Large intestine (tissue), 3 donors: ENCODE measurements around the gene LSM11. TPM values are rescaled to one million over a fixed set of nuclear protein-coding genes. Genes with fewer than 3 reads are reported as not detected.

Experiments used
- DNase-seq, 2 donors: peaks; one replicate each; pipeline versions ENCODE4 v3.0.0 to v3.0.0-alpha.2; 2013
- H3K27ac ChIP-seq: one replicate; pipeline ENCODE4 v1.5.1; 2013; ENCODE audit warnings: low read length
- H3K27me3 ChIP-seq: 2 replicates; pipeline ENCODE4 v1.6.1; 2013; ENCODE audit warnings: low read length; ENCODE audit not compliant: control insufficient read depth, insufficient read depth
- H3K36me3 ChIP-seq: 2 replicates; pipeline ENCODE4 v1.6.1; 2013; ENCODE audit warnings: low read length; ENCODE audit not compliant: control insufficient read depth, insufficient read depth
- H3K4me1 ChIP-seq: one replicate; pipeline ENCODE4 v1.6.1; 2013; ENCODE audit warnings: low read length; ENCODE audit not compliant: control insufficient read depth, insufficient read depth
- H3K4me3 ChIP-seq: one replicate; pipeline ENCODE4 v1.5.1; 2013; ENCODE audit warnings: low read length
- H3K9me3 ChIP-seq: one replicate; pipeline ENCODE4 v1.6.1; 2013; ENCODE audit warnings: mild to moderate bottlenecking, low read depth, low read length, moderate library complexity; ENCODE audit not compliant: control insufficient read depth
- WGBS: methylation state at CpG from one replicate; pipeline ENCODE4 v1.1.5; 2013; ENCODE audit warnings: low lambda C conversion rate; ENCODE audit not compliant: insufficient coverage; 5-methylcytosine and 5-hydroxymethylcytosine counted together
- polyA plus RNA-seq: library from polyadenylated mRNA; unstranded; fragments of 120-200 nt; gene quantifications from one replicate; pipeline ENCODE4 v1.2.1, GENCODE V29; 2013

Gene LSM11
- polyA plus RNA-seq, 1 donor, result 8.6 TPM

DNA sequence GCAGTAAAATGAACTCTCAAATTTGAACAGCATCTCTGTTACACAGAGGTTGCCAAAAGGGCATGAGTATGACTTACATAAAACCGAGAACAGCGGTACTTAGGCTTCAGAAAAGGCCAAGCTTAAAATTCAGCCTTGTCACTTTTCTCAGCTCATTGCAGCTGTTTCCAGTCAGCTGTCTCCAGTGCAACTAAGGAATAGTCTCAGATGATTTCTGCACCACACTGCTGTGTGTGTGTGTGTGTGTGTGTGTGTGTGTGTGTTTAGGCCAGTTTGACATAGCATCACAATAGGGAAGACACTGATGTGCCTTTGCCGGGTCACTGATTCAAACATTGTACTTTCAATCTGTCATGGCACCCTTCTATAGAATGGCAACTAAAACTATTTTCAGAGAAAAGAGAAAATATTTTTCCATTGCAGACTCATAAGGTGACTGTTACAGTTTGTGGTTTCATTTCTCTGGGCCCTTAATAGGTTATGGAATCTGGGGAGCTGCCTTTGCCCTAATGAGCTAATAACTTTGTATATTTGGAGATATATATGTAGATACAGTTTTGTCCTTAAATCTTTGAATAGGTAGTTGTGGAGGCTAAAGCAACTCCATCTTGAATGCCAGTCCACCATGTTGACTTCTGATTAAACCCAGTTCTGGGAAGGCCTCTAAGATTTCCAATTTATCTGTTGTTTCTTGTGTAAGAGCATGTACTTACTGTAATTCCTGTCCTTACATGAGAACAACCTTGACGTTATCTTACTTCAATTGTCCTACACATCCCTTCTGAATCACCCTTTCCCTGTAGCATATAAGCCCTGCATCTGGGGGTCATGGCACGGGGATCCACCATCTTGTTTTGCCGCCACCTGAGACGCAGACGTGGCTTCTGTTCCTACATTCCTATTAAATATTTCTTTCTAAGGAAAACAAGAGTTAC lies 4.5 kb downstream of the LSM11 start:
- Histone ChIP-seq H3K27ac (no peak overlapping the region), H3K27me3 (no peaks in the 10 kb centered on the region), H3K4me1 (peaks cover 2% of the 10 kb centered on the region), H3K36me3 (peaks cover 7% of the 10 kb centered on the region), H3K4me3 (no peak overlapping the region), H3K9me3 (no peaks in the 10 kb centered on the region)
- no peak for DNase-seq
- WGBS, result no CpG with 5 or more reads among the region's 8 CpGs

DNA sequence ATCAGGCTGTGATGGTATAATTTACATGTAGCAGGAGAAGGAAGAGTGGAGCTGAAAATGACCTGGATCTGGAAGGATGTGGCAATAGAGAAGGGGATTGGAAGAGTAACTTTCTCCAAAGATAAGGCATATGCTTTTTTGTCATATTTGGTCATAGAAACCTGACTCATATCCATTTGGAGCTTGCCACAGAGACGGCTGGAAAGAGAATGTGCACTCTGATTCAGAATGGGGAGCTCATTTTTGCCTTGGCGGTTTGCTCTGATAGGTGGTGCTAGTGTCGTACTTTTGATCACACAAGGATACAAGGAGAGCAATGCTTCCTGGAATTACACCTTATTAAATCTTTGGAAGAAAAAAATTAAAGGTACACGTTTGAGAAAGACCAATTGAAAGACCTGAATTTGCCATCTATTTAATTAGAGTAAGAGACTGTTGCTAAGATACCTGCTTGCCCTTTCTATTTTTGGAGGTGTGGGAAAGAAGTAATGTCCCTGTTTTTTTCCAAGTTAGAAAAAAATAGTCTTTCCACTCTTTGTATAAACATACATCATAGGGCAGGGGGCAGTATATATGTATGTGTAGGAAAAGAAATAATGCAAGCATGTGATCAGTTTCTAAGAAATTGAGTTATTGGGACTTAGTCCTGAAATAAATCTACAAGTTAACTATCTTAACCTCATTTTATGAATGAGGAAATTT lies 5.4 kb downstream of the LSM11 start:
- H3K27ac ChIP-seq, result no peak overlapping the region
- H3K9me3 ChIP-seq, result no peaks in the 10 kb centered on the region
- no CpG with 5 or more reads among the region's 4 CpGs for WGBS
- H3K36me3 ChIP-seq, result peaks cover 13% of the 10 kb centered on the region
- H3K4me1 ChIP-seq, result no peaks in the 10 kb centered on the region
- no peak for DNase-seq
- no peak overlapping the region for H3K4me3 ChIP-seq
- no peaks in the 10 kb centered on the region for H3K27me3 ChIP-seq

DNA sequence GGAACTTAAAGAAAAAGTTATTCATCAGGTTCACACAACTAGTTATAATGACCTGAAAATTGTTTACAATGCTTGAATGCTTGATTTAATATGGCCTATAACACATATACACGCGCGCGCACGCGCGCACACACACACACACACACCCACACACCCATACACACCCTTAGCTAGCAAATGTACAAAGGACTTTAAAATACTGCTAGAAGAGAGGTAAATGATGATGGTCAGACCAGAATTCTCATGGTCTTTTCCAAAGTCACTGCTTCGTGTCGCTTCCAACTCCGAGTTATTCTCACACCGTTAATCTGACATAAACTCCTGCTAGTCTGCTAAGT lies 5.9 kb downstream of the LSM11 start:
- DNase-seq, result no peak
- no peaks in the 10 kb centered on the region for H3K9me3 ChIP-seq
- no peak overlapping the region for H3K4me3 ChIP-seq
- H3K4me1 ChIP-seq, result no peaks in the 10 kb centered on the region
- no peaks in the 10 kb centered on the region for H3K27me3 ChIP-seq
- H3K36me3 ChIP-seq, result peaks cover 15% of the 10 kb centered on the region
- H3K27ac ChIP-seq, result no peak overlapping the region
- WGBS, result 100% methylated on average over 2 of the region's 11 CpGs

DNA sequence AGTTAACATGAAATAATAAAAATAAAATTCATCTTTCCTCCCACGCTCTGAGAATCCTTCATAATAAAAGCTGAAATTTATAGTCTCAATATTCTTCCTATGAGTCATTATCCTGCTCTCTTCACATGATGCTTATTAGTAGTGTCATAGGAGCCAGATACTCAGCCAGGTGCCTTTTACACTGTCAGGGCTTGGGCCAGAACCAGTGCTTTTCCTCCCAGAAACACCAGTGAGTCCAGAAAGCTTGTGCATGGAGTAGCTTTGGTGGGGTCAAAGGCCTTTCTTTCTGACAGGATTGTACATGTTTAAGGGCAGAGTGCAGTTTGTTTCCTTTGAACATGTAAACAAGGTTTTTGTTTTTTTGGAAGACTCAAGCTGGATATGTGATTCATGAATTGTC lies 6.8 kb downstream of the LSM11 start:
- WGBS, result 83% methylated on average over 1 of the region's 1 CpG
- H3K4me3 ChIP-seq, result no peak overlapping the region
- H3K9me3 ChIP-seq, result no peaks in the 10 kb centered on the region
- no peak overlapping the region for H3K27ac ChIP-seq
- no peaks in the 10 kb centered on the region for H3K27me3 ChIP-seq
- no peaks in the 10 kb centered on the region for H3K4me1 ChIP-seq
- no peak for DNase-seq
- peaks cover 23% of the 10 kb centered on the region for H3K36me3 ChIP-seq

DNA sequence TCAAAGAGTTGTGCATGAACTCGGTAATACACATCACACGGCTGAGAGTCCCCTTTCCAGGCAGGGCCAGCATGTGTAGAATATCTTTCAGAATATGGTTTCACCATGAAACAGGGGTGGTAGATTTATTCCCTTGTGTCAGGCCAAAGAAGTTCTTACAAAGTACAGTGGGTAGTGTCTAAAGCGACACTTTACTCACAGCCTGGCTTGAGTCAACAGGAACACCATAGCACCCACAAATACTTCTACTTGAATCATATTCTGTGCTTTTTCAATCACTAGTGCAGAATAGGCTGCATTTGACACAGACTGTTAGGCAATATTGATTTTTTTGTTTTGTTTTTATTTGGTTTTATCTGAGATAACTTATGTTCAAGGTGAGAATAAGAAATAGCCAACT lies 12.6 kb downstream of the LSM11 start:
- Histone ChIP-seq H3K36me3 (peaks cover 34% of the 10 kb centered on the region), H3K4me1 (no peaks in the 10 kb centered on the region), H3K27ac (no peak overlapping the region), H3K9me3 (no peaks in the 10 kb centered on the region), H3K4me3 (no peak overlapping the region), H3K27me3 (no peaks in the 10 kb centered on the region)
- DNase-seq, result no peak
- WGBS, result no CpG with 5 or more reads among the region's 3 CpGs

DNA sequence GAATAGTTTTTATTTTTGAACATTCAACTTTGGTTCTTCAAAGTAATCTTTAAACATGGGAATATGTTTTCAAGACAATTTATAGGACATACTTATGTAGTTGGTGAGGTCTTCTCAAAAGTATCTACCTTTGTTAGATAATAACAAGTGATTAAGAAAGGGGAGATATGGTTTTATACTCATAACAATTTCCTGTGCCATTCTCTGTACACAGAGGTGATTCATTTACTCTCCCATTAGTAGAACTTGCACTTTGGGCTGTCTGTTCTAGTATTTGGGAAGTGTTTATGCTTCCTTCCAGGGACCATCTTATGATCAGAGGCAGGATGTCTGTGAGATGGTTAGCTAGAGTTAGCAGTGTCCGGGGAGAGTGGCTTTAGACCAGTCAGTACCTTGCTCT lies 15.2 kb downstream of the LSM11 start:
- Histone ChIP-seq H3K36me3 (peaks cover 23% of the 10 kb centered on the region), H3K27me3 (no peaks in the 10 kb centered on the region), H3K4me1 (no peaks in the 10 kb centered on the region), H3K4me3 (no peak overlapping the region), H3K27ac (no peak overlapping the region), H3K9me3 (no peaks in the 10 kb centered on the region)
- no peak for DNase-seq
- WGBS, result no CpG with 5 or more reads among the region's 1 CpG

DNA sequence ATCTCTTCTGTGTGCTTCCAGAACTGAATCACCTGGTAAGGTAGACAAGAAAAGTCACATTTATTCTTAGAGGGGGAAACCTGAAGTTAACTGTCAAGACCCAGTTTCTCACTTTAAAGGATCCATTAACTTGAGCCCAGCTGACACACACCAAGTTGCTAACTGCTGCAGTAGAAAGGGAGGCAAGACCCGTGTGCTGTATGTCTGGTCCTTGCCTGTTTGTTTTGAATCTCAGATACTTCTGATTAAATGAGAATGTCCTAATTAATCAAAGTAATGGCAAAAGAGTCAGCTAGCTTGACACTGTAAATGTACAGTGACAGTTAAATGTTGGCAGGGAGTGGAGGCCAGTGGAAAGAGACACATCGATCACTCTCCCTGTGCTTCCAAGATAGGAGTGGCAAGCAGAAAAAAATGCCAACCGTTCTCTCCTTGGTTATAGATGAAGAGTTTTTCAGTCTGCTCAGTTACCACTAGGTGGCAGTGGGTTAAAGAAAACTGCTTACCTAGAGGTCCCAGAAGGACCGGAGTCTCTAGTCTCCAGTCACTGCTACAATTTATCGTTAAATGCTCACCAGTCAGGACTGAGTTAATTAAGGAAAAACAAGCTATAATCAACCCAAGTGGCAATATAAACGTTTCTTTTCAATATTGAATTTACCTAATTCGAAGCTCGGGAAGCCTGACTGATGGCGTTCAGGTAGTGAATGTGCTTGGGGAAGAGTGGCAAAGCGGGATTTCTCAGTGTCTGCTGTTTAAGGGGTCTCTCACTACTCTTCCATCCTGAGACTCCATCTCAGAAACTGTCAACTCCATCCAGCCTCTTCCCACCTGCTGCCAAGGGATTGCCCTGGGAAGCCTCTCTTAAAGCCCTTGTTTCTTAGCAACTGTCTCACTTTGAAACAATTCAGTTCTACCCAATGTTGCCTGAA lies 18.4 kb downstream of the LSM11 start:
- H3K27me3 ChIP-seq, result no peaks in the 10 kb centered on the region
- H3K4me3 ChIP-seq, result no peak overlapping the region
- WGBS, result 36% methylated on average over 2 of the region's 10 CpGs
- peaks cover 3% of the 10 kb centered on the region for H3K36me3 ChIP-seq
- no peak overlapping the region for H3K27ac ChIP-seq
- H3K9me3 ChIP-seq, result no peaks in the 10 kb centered on the region
- DNase-seq, result peak; percentile 20 to 58
- no peaks in the 10 kb centered on the region for H3K4me1 ChIP-seq

DNA sequence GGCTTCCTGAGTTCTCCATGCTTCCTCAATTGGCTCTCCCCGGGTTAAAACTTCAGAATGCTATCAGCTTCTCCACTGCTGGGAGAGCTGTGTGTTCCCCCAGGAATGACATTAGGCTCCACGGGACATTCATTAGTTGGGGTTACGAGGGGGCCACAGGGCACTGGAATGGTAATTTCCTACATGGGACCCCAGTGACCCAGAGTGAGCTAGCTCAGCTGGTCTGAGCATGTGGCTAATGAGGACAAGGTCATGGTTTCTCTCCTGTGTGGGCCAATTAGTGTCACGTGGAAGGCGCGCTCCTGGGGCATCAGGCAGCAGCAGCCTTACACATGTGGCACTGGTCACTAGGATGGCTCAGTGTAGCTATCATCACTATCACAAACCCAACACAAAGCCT lies 21.0 kb downstream of the LSM11 start:
- H3K27me3 ChIP-seq, result no peaks in the 10 kb centered on the region
- H3K9me3 ChIP-seq, result no peaks in the 10 kb centered on the region
- DNase-seq, result no peak
- peaks cover 3% of the 10 kb centered on the region for H3K36me3 ChIP-seq
- no peak overlapping the region for H3K4me3 ChIP-seq
- no peaks in the 10 kb centered on the region for H3K4me1 ChIP-seq
- H3K27ac ChIP-seq, result no peak overlapping the region
- no CpG with 5 or more reads among the region's 6 CpGs for WGBS

DNA sequence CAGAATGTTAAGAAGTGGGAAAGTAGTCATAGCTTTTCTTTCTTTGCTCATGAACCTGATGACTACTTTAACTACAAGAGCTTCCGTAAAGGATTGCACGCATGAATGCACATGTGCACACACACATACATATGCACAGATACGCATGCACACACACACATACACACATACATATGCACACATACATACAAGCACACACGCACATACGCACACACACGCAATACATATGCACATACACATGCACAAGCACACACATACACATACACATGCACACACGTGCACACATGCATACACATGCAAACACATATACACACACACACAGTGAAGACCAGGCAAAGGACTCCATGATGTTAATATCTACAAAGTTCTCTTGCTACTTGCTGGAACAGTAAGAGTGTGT lies 22.9 kb downstream of the LSM11 start:
- H3K9me3 ChIP-seq, result no peaks in the 10 kb centered on the region
- no peak overlapping the region for H3K27ac ChIP-seq
- H3K4me1 ChIP-seq, result no peaks in the 10 kb centered on the region
- H3K4me3 ChIP-seq, result no peak overlapping the region
- H3K27me3 ChIP-seq, result no peaks in the 10 kb centered on the region
- no peak for DNase-seq
- no peaks in the 10 kb centered on the region for H3K36me3 ChIP-seq
- WGBS, result no CpG with 5 or more reads among the region's 7 CpGs

DNA sequence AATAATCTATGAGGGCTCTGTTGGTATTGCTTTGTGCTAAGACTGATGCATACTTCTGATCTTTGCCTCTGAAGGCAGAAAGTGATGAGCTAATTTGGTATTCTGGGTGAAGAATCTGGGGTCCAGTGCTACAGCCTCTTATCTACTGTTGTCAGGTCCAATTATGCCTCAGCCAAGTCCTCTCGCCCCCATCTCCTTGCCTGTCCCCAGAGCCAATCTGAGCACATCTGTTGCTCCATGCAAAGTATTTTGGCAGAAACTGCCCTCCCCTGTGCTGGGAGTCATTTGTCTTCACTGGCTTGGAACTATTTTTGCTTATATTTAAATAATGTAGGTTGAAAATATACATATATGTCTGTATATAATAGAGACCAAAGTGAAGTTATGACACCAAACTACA lies 23.4 kb downstream of the LSM11 start:
- DNase-seq, result no peak
- Histone ChIP-seq H3K4me1 (no peaks in the 10 kb centered on the region), H3K4me3 (no peak overlapping the region), H3K9me3 (no peaks in the 10 kb centered on the region), H3K36me3 (no peaks in the 10 kb centered on the region), H3K27ac (no peak overlapping the region), H3K27me3 (no peaks in the 10 kb centered on the region)
- 80% methylated on average over 1 of the region's 1 CpG for WGBS
